Effector memory CD4-positive, alpha-beta T cell (primary cell): ENCODE measurements around the gene PORCN.

Source experiments
- DNase-seq, 3 donors: peaks; one replicate each; pipeline ENCODE4 v3.0.0-alpha.2; 2020
- H3K27ac ChIP-seq: 2 replicates; pipeline ENCODE4 v1.7.0; 2013; ENCODE audit warnings: mild to moderate bottlenecking, low read length, moderate library complexity; ENCODE audit not compliant: insufficient read depth, poor library complexity, severe bottlenecking
- H3K27me3 ChIP-seq: replicated peaks from 2 replicates; pipeline ENCODE4 v1.7.0; 2013; ENCODE audit warnings: mild to moderate bottlenecking, low read length; ENCODE audit not compliant: insufficient read depth, control insufficient read depth, poor library complexity, severe bottlenecking
- H3K36me3 ChIP-seq: 2 replicates; pipeline ENCODE4 v1.7.0; 2013; ENCODE audit warnings: mild to moderate bottlenecking, low read length, moderate library complexity; ENCODE audit not compliant: control insufficient read depth, insufficient read depth
- H3K4me1 ChIP-seq: 2 replicates; pipeline ENCODE4 v1.7.0; 2013; ENCODE audit warnings: low read length, mild to moderate bottlenecking; ENCODE audit not compliant: control insufficient read depth, insufficient read depth, poor library complexity, severe bottlenecking
- H3K4me3 ChIP-seq: 2 replicates; pipeline ENCODE4 v1.7.0; 2013; ENCODE audit warnings: low read length, low read depth, mild to moderate bottlenecking; ENCODE audit not compliant: insufficient read depth, poor library complexity, severe bottlenecking
- H3K9me3 ChIP-seq: 2 replicates; pipeline ENCODE4 v1.7.0; 2013; ENCODE audit warnings: mild to moderate bottlenecking, low read length, moderate library complexity; ENCODE audit not compliant: control insufficient read depth

Gene PORCN

DNA sequence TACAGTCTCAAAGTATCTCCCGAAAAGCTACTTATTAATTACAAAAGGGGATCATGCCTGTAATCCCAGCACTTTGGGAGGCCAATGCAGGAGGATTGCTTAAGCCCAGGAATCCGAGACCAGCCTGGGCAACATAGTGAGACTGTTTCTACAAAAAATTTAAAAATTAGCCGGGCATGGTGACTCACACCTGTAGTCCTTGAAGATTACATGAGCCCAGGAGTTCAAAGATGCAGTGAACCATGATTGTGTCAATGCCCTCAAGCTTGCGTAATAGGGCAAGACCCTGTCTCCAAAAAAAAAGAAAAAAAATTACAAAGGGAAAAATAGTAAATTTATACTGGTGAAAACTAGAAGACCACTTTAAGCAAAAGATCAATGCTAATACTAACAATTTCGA is 3.3 kb upstream of the PORCN start:
- Histone ChIP-seq H3K9me3 (no peaks in the 10 kb centered on the region), H3K4me3 (no peak overlapping the region), H3K4me1 (peaks cover 4% of the 10 kb centered on the region), H3K27ac (no peak overlapping the region), H3K27me3 (no peaks in the 10 kb centered on the region), H3K36me3 (no peaks in the 10 kb centered on the region)
- no peak for DNase-seq

DNA sequence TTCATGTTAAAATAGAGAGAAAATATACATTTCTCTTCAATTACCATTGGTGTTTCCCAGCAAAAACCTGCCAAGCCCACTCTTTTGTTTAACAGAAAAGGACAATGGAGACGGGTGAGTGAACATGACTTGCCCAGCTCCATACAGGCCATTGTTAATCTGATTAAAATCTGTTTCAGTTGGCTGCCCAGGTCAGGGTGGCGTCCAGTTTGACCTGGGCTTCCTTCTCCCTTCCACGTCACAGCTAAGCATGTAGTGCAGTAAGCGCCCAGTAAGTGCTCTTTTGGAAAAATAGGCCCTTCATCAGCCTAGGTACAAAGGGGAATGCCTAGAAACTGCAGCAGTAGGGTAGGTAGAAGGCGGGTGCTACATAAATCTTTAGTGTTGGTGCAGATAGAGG is 1.5 kb upstream of the PORCN start:
- Histone ChIP-seq H3K4me1 (peaks cover 4% of the 10 kb centered on the region), H3K36me3 (no peaks in the 10 kb centered on the region), H3K4me3 (no peak overlapping the region), H3K27me3 (no peaks in the 10 kb centered on the region), H3K9me3 (no peaks in the 10 kb centered on the region), H3K27ac (no peak overlapping the region)
- no peak for DNase-seq

DNA sequence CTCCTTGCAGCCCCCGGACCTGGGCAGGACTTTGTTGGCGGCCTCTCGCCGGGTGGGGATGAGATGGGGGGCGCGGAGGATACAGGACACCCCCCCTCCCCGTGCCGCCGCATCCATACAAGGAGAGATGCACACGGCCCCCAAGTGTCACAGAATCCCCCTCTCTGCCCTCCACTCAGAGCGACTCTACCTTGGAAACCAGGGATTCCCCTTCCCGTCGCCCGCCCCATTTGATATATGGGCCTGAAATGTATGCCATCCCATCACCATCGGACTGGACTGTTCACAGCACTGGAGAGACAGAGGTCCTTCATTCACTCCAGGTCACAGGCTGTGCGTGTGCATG is 426 bp downstream of the PORCN start:
- H3K27ac ChIP-seq = peak overlapping the region; percentile 75
- H3K4me3 ChIP-seq = peak overlapping the region; percentile 59
- H3K27me3 ChIP-seq = no peaks in the 10 kb centered on the region
- no peaks in the 10 kb centered on the region for H3K9me3 ChIP-seq
- H3K36me3 ChIP-seq = no peaks in the 10 kb centered on the region
- peak in 1 of 3 donors; percentile 5 for DNase-seq
- H3K4me1 ChIP-seq = peaks cover 4% of the 10 kb centered on the region

DNA sequence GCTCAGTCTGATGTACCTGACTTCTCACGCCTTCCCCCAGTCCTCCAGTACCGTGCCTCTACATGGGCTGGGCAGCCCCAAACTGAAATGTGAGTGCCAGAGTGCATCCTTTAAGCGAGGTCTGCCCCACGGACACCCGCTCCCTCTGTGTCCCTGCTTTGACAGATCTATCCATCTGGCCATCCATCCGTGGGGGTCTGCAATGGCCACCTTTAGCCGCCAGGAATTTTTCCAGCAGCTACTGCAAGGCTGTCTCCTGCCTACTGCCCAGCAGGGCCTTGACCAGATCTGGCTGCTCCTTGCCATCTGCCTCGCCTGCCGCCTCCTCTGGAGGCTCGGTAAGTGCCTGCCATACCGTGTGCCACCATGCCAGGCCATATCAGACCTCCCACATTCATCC is 827 bp downstream of the PORCN start:
- H3K27me3 ChIP-seq = no peaks in the 10 kb centered on the region
- H3K36me3 ChIP-seq = peaks cover 4% of the 10 kb centered on the region
- peaks cover 4% of the 10 kb centered on the region for H3K4me1 ChIP-seq
- H3K27ac ChIP-seq = peak overlapping the region; percentile 75
- peak overlapping the region; percentile 59 for H3K4me3 ChIP-seq
- DNase-seq = no peak
- no peaks in the 10 kb centered on the region for H3K9me3 ChIP-seq

DNA sequence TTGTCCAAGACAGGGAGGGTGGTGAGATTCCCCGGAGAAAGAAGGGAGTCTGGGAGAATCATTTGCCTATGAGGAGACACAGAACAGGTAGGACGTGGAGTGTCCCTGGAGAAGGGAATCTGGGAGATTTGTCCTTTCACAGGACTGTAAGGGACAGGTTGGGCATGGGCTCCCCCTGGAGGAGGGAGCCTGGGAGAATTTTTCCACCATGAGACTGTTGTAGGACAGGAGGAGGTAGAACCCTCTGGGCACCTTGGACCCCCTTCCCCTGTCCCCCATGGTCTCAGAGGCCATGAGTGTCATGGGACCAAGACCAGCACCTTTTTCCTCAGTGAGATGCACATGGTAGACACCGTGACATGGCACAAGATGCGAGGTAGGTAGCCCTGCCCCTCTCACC is 2.8 kb downstream of the PORCN start:
- Histone ChIP-seq H3K27me3 (no peaks in the 10 kb centered on the region), H3K4me3 (no peak overlapping the region), H3K36me3 (peaks cover 4% of the 10 kb centered on the region), H3K9me3 (no peaks in the 10 kb centered on the region), H3K4me1 (peaks cover 4% of the 10 kb centered on the region), H3K27ac (no peak overlapping the region)
- DNase-seq = no peak

DNA sequence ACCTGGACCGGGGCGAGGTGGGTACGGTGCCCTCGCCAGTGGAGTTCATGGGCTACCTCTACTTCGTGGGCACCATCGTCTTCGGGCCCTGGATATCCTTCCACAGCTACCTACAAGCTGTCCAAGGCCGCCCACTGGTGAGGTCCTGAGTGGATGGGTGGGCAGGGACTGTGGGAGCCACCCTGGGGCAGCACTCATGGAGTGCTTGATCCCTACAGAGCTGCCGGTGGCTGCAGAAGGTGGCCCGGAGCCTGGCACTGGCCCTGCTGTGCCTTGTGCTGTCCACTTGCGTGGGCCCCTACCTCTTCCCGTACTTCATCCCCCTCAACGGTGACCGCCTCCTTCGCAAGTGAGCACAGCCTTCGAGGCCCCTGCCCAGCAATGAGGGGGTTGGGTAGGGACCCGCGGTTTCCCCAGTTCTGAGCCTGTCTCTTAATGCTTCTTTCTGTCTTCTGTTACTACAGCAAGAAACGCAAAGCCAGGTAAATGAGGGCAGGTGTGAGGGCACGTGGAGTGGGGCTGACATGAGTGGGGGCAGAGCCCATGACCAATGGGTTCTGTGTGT is 3.7 kb downstream of the PORCN start:
- H3K27ac ChIP-seq = no peak overlapping the region
- no peaks in the 10 kb centered on the region for H3K9me3 ChIP-seq
- H3K4me1 ChIP-seq = peaks cover 4% of the 10 kb centered on the region
- DNase-seq = no peak
- peaks cover 4% of the 10 kb centered on the region for H3K36me3 ChIP-seq
- no peaks in the 10 kb centered on the region for H3K27me3 ChIP-seq
- no peak overlapping the region for H3K4me3 ChIP-seq

DNA sequence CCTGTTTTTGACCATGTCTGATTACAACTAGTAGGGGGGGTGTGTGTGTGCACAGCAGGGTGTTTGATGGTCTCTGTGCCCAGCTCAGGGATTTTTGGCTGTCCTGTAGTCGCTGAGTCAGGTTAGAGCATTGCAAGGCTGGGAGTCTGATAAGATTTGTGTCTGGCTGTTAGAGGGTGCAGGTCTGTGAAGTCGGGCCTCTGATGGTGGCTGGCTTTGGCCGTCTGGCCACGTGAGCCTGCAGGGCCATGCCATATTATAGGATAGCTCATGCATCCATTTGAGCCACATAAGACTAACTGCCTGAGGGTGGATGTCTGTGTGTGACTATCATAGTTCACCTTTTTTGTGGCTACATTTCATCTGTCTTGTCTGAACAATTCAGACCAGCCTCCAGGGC is 4.9 kb downstream of the PORCN start:
- DNase-seq = no peak
- H3K27me3 ChIP-seq = no peaks in the 10 kb centered on the region
- peaks cover 4% of the 10 kb centered on the region for H3K36me3 ChIP-seq
- peaks cover 4% of the 10 kb centered on the region for H3K4me1 ChIP-seq
- H3K9me3 ChIP-seq = no peaks in the 10 kb centered on the region
- H3K27ac ChIP-seq = no peak overlapping the region
- H3K4me3 ChIP-seq = no peak overlapping the region

DNA sequence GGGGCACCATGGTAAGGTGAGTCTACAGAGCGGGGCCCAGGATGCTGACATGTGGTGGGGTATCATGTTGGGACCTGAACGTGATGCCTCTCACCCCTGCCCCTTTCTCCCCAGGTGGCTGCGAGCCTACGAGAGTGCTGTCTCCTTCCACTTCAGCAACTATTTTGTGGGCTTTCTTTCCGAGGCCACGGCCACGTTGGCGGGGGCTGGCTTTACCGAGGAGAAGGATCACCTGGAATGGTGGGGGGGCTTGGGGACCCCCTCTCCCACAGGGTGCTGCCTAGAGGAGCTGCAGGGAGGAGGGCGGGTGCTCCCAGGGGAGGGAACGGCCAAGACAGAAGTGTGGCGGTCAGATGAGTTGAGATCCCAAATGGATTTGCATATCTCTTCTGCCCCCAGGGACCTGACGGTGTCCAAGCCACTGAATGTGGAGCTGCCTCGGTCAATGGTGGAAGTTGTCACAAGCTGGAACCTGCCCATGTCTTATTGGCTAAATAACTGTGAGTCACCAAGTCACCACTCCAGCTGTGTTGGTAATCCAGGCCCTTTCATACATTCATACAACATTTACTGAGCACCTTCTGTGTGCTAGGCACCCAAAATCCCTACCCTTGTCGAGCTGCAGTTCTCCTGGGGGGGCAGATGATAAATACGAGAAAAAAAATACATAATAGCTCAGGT is 5.5 kb downstream of the PORCN start:
- H3K4me3 ChIP-seq = no peak overlapping the region
- no peaks in the 10 kb centered on the region for H3K27me3 ChIP-seq
- peaks cover 4% of the 10 kb centered on the region for H3K4me1 ChIP-seq
- H3K36me3 ChIP-seq = peaks cover 4% of the 10 kb centered on the region
- DNase-seq = no peak
- H3K9me3 ChIP-seq = no peaks in the 10 kb centered on the region
- H3K27ac ChIP-seq = no peak overlapping the region

DNA sequence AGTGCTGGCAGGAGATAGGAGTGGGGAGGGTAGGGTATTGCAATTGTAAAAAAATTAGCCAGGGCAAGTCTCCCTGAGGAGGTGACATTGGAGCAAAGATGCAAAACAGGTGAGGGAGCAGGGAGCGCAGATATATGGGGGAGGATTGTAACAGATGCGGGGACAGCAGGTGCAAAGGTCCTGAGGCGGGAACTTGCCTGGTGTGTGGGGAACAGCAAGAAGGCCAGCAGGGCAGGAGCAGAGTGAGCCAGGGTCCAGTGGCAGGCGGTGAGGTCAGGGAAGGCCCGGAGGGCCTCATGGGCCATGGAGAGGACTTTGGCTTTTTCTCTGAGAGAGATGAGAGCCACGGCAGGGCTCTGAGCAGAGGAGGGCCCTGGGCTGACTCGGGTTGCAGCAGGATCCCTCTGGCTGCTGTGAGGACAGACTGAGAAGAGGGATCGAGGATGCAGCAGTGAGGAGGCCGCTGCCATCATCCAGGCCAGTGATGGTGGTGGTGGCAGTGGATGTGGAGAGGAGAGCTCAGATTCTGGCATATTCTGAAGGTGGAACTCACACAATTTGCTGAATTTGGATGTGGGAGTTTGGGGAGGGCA is 6.2 kb downstream of the PORCN start:
- Histone ChIP-seq H3K4me1 (no peaks in the 10 kb centered on the region), H3K27ac (no peak overlapping the region), H3K4me3 (no peak overlapping the region), H3K36me3 (peaks cover 4% of the 10 kb centered on the region), H3K9me3 (no peaks in the 10 kb centered on the region), H3K27me3 (no peaks in the 10 kb centered on the region)
- DNase-seq = no peak

DNA sequence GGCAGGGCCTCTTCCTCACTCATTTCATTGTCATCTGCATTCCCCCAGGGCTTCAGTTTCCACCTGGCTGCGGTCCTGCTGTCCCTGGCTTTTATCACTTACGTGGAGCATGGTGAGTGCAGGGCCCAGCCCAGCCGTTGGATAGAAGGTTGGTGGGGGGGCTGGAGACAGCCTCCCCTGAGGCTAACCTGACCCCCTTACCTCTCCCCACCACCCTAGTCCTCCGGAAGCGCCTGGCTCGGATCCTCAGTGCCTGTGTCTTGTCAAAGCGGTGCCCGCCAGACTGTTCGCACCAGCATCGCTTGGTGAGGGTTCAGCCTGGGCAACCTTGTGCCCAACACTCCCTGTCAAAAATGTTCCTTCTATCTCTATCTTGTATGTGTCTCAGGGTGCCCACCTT is 7.0 kb downstream of the PORCN start:
- Histone ChIP-seq H3K27ac (no peak overlapping the region), H3K27me3 (no peaks in the 10 kb centered on the region), H3K4me1 (no peaks in the 10 kb centered on the region), H3K9me3 (no peaks in the 10 kb centered on the region), H3K4me3 (no peak overlapping the region), H3K36me3 (peaks cover 4% of the 10 kb centered on the region)
- no peak for DNase-seq
